Activated gamma-delta T cell treated with Interleukin-2 at 50 U/mL for 16 hours (primary cell): ENCODE data around the gene OR11H7.

ENCODE experiments used
- DNase-seq: peaks from one replicate; pipeline ENCODE4 v3.0.0-alpha.2; 2020

The OR11H7 gene

GRCh38 chr14:20280265-20280664 lies 51.5 kb downstream of the OR11H7 start:
- peak; percentile 24 for DNase-seq
